Measurements from ENCODE around the gene MYO5B.
A peak's percentile ranks its signal among the peaks of the same experiment; 100 is the strongest.
"Not testable (repeated sequence)": the region's sequence is repeated elsewhere in the genome, so short reads cannot be mapped to it uniquely, and the experiment has no call there.

MYO5B gene

GRCh38 chr18:50105027-50105426, 89.9 kb downstream of the MYO5B start:
- no peak for DNase-seq

GRCh38 chr18:50104421-50104820, 90.5 kb downstream of the MYO5B start:
- no peak for DNase-seq

DNA sequence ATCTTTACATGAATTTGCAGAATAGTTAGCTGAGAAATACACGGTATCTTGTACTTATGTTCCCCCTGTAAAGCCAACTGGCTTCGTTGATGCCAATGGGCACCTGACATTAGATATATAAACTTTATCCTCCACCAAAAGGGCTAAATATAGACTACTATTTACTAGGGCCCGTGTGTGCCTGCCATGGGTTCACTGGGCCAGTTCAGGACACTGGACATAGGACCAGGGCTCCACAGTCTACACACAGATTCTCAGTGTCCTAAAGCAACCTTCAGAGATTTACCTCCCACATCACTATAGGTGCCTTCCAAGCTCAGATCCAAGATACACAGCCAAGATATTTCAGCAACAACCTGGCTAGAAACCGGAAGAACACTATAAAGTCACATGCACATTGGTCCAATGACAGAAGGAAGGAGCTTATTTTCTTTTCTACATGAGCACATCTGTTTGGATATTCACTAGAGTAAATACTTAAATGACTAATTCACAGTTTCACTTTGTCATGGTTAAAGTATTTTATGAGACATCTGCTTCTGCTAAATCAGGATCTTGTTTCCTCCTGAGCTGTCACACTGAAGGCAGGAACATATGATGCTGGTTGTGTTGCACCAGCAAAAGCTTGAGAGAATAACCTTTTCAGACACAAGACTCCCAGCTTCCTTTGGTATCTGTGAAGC, 95.1 kb downstream of the MYO5B start:
- peak in 1 of 56 donors; percentile 4 for DNase-seq

DNA sequence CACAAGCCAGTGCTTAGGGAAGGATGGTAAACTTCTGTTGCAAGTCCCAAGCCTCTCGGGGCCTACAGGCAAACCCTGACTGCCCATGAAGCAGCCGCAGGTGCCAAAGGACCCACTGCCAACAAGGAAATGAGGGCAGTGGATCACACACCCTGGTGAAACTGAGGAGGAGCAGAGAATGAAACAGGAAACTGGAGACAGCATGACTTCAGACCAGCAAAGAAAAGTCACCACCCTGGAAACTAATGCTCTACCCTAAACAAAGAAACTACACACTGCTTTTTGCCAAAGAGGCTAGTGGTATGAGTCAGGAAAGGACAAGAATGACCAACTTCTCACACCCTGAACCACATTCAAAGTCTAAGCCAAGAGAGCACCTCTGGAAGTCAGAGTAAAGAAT, 97.2 kb downstream of the MYO5B start:
- no peak for DNase-seq

- DNase-seq: no peak
Measured at GRCh38 chr18:50096766-50097435, 98.0 kb downstream of the MYO5B start.

DNA sequence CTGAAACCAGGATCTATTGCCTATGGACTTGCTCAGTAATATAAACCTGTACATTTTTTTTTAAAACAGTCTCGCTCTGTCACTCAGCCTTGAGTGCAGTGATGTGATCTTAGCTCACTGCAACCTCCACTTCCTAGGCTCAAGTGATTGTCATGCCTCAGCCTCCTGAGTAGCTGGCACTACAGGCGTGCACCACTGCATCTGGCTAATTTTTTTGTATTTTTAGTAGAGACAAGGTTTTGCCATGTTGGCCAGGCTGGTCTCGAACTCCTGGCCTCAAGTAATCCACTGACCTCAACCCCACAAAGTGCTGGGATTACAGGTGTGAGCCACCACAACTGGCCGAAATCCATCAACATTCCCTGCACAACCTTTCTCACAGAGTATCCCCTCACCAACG, 100.2 kb downstream of the MYO5B start:
- not testable (repeated sequence) for DNase-seq

GRCh38 chr18:50094221-50094773, 100.7 kb downstream of the MYO5B start:
- DNase-seq: no peak

DNA sequence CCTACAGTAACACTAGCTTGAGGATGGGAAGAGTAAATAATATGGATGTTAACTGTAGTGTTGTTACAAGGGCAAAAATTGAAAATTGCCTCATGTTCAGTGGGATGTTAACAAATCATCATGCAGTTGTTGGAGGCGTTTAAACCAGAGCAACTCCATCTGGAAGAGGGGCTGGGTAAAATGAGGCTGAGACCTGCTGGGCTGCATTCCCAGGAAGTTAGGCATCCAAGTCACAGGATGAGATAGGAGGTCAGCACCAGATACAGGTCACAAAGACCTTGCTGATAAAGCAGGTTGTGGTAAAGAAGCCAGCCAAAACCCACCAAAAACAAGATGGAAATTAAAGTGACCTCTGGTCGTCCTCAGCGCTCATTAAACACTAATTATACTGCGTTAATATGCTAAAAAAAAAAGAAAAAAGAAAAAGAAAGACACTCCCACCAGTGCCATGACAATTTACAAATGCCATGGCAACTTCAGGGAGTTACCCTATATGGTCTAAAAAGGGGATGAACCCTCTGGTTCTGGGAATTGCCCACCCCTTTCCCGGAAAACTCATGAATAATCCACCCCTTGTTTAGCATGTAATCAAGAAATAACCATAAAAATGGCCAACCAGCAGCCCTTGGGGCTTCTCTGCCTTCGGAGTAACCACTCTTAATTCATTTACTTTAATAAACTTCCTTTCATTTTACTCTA, 101.4 kb downstream of the MYO5B start:
- no peak for DNase-seq

DNA sequence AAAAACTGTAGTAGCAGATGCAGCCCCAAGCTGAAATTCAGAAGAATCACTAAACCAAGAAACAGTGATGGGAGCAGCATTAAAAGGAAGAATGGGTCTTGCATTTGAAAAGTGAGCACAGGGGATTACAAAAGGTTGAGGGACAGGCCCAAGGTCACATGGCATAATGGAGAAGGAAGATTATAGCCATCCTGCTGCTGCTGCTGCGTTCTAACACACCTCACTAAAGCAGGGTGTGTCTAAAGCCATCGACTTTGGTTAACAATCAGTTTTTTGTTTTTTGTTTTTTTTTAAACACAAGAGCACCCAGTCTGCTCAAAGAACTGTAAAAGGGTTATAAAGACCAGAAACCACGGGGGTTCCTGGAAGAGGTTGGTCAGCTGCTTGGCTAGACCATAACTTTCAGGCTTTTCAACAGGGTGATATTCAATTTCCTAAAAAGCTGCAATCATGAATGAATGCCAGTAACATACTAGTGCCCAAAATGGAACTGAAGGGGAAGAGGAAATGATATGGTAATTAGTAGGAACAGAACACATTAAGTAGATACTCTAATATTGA, 102.6 kb downstream of the MYO5B start:
- no peak for DNase-seq

- peak in 1 of 56 donors; percentile 4 for DNase-seq
Measured at GRCh38 chr18:50091509-50092244, 103.3 kb downstream of the MYO5B start.

DNA sequence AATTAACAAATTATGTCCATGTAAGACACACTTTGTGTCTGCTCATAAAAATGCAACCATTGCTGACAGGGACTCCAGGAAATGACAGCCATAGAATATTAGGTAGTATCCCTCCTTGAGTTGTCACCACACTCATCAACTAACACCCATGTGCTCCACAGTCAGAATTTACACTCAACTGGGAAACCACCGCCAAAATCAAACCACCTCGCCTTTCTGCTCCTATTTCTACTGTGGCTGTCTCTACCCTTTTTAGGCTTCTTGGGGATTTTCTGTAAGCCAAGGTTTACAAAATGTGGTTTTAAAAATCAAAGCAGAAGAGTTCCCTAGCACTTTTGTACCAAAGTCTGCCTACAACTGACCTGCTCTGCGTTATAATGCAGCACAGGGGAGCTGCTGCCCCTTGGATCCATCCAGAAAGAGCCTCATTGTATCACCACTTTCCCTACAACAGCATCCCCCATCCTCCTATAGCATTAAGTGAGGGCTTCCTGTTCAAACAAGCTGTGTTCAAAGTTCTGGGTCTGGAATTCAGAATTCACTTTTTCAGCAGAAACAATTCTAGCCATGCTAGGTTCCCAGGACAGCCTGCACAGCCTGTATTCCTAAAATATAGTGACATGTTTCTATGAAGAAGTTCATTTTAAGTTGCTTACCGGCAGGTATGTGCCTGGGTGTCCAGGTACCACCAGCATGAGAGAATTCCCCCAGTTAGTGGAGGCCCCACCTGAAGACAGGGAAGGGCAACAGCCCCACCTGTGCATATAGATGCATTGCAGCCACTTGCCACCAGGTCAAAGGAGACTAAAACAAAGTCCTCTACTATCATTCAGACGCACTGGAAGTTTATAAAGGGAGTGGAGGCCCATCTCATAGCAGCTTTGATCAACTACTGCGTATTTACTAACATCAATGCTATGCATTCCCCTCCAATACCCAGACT, 104.3 kb downstream of the MYO5B start:
- DNase-seq: no peak

DNA sequence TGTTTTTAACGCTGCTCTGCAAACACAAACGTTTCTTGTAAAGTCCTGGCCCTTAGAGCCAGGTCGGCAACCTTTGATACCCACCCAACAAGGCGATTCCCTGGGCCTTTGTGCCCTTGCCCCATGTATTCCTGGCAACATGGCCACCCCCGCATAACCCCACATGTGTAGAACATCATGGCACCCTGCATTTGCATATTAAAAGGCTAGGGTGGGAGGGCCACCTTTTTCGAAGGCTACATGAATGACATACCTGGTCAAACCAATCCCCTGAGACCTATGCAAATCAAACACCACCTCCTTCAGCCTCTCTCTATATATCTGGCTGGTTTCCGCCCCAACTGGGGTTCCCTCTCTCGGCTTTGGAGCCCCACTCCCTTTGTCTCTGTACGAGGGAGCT, 105.2 kb downstream of the MYO5B start:
- no peak for DNase-seq

- DNase-seq: no peak
Measured at GRCh38 chr18:50083708-50084107, 111.2 kb downstream of the MYO5B start.

DNA sequence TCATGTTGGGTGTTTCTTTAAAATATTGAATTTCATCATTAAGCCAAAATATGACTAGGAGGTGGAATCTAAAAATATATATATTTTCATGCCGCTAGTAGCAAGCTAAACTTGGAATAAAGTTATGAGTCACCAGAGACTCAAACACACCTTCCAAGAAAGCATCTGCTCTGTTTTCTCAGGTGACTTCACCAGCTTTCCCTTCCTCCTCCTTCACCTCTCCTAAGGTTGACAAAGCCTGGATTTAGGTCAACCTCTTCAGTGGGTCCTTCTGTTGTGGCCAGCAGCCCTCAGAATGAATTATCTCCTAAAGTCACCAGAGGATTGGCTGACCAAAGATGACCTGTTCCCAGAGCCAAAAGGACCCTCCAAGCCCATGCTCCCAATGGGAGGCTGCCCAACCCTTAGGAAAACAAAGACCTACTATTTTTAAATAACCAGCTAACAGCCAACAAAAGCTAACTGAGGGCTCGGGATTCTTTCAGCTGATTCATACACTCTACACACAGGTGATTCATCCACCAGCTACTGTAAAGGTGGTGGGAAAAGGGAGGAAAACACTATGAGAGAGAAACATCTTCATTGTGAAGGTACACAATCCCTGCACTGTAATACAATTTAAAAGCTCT, 113.9 kb downstream of the MYO5B start:
- no peak for DNase-seq

DNA sequence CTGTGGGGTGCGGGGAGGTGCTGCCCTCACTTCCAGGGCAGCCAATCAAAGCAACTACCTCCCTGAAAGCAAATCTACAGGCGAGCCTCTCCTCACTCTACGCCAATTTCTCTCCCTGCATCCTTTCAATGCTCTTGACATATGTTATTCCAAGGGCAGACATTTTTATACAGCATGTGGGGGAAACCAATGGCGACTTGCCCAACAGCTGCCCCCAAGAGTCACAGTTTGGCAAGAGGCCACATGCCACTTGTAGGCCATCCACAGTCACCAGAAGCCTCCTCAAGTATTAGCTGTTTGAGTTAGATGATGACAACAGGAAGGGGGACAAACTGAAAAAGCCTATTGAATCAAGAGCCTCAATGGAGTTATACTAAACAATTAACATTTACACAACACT, 114.6 kb downstream of the MYO5B start:
- peak in 7 of 56 donors; percentile 4 to 42 (median 18) for DNase-seq

DNA sequence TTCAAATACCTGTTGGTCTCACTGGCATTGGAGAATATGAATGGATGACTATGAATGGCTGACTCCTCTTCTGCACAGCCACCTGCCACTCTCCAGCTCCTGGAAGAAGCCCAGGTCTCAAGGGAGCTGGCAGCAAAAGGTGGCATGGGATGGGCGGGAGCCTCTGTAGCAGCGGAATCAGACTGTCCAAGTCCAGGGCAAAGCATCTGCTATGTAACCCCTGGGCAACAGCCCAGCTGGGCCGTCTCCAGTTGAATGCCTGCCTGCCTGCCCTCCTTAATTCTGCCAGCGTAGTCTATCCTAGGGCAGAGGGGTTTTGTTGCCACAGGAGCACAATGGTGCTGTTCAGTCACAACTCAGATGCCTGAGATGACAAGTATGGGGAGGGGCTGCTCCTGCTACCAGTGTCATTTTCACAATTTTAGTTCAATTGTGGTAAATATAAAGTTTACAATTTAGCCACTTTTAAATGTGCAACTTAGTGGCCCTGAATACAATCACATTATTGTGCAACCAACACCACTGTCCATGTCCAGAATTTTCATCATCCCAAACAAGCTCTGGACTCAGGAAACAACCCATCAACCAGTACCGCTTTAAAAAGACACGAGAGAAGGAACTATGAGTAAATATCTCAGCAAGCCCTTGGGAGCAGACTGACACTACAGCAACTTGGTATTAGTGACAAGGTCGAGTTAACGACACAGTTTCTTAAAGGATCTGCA, 115.2 kb downstream of the MYO5B start:
- DNase-seq: peak in 51 of 56 donors; percentile 3 to 90 (median 52)

GRCh38 chr18:50076277-50076676, 118.7 kb downstream of the MYO5B start:
- no peak for DNase-seq

GRCh38 chr18:50075772-50076171, 119.2 kb downstream of the MYO5B start:
- no peak for DNase-seq

DNA sequence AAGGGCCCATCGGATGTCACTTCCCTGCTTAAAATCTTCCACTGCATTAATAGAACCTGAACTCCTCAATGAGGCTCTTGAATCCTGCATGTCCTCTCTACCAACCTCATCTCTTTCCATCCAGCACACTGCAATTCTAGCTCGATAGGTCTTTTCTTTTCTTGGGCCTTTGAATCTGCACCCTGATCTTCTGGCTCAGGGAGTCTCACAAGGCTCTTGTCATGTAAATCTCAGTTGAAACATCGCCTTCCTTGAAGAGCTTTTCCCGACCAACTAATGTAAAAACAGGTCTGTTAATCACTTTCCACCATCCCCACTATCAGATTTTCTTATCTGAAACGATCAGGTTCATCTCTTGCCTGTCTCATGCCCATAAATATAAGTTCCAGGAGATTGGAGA, 120.5 kb downstream of the MYO5B start:
- DNase-seq: no peak

All from amygdala (tissue), 56 donors.